Brain microvascular endothelial cell (primary cell): Measurements from ENCODE around the gene MAN1A1.
A peak's percentile ranks its signal among the peaks of the same experiment; 100 is the strongest.

Source experiments
- DNase-seq: peaks from one replicate; pipeline ENCODE4 v3.0.0-alpha.2; 2020
- H3K27ac ChIP-seq: fragments of 250-450 bp; sonication (Bioruptor Pico); 2 replicates; pipeline ENCODE4 v1.5.1; 2020; ENCODE audit warnings: mild to moderate bottlenecking, moderate library complexity
- H3K27me3 ChIP-seq: fragments of 250-450 bp; sonication (Bioruptor Pico); replicated peaks from 2 replicates; pipeline ENCODE4 v1.5.1; 2020; ENCODE audit warnings: mild to moderate bottlenecking
- H3K36me3 ChIP-seq: fragments of 250-450 bp; sonication (Bioruptor Pico); replicated peaks from 2 replicates; pipeline ENCODE4 v1.5.1; 2020; ENCODE audit warnings: mild to moderate bottlenecking
- H3K4me3 ChIP-seq: 2 replicates; pipeline ENCODE4 v1.5.1; 2011; ENCODE audit warnings: low read depth, mild to moderate bottlenecking, control low read depth, low read length, moderate library complexity
- CTCF ChIP-seq: IDR thresholded peaks from 2 replicates; pipeline ENCODE4 v1.5.1; 2011; ENCODE audit warnings: low read depth, mild to moderate bottlenecking, moderate library complexity, low read length, control low read depth, inconsistent platforms; ENCODE audit errors: missing control alignments
- in situ Hi-C: cut with HindIII; loops from 2 replicates; pipeline ENCODE4 v1.10.0; 2017; ENCODE audit warnings: low sequenced_read_pairs, low pct_ligation_motif_present

MAN1A1 gene

GRCh38 chr6:119348748-119349360 is 707 bp downstream of the MAN1A1 start:
- DNase-seq: no peak
- in situ Hi-C loops: no loop called here
- no peak for TF ChIP-seq CTCF
- H3K27ac ChIP-seq: no peak overlapping the region
- peak overlapping the region; percentile 78 for H3K4me3 ChIP-seq
- H3K36me3 ChIP-seq: no peaks in the 10 kb centered on the region
- no peaks in the 10 kb centered on the region for H3K27me3 ChIP-seq

- no peak for DNase-seq
- in situ Hi-C loops: no loop called here
Measured at GRCh38 chr6:119348096-119348747, 1.3 kb downstream of the MAN1A1 start.

GRCh38 chr6:119347466-119348095 is 2.0 kb downstream of the MAN1A1 start:
- in situ Hi-C loops: no loop called here
- Histone ChIP-seq H3K27ac (no peak overlapping the region), H3K4me3 (peak overlapping the region; percentile 78), H3K36me3 (no peaks in the 10 kb centered on the region), H3K27me3 (no peaks in the 10 kb centered on the region)
- TF ChIP-seq CTCF: no peak
- no peak for DNase-seq

More at GRCh38 chr6:119348096-119348747, 1.3 kb downstream of the MAN1A1 start:
- no peak for TF ChIP-seq CTCF
- Histone ChIP-seq H3K36me3 (no peaks in the 10 kb centered on the region), H3K27ac (no peak overlapping the region), H3K4me3 (peak overlapping the region; percentile 78), H3K27me3 (no peaks in the 10 kb centered on the region)

- no peak for DNase-seq
- no peaks in the 10 kb centered on the region for H3K36me3 ChIP-seq
- H3K27ac ChIP-seq: no peak overlapping the region
- in situ Hi-C loops: no loop called here
- no peaks in the 10 kb centered on the region for H3K27me3 ChIP-seq
- no peak overlapping the region for H3K4me3 ChIP-seq
- TF ChIP-seq CTCF: no peak
Measured at GRCh38 chr6:119346936-119347335, 2.6 kb downstream of the MAN1A1 start.

- H3K4me3 ChIP-seq: no peak overlapping the region
- no peak for TF ChIP-seq CTCF
- in situ Hi-C loops: no loop called here
- no peaks in the 10 kb centered on the region for H3K36me3 ChIP-seq
- no peaks in the 10 kb centered on the region for H3K27me3 ChIP-seq
- DNase-seq: no peak
- no peak overlapping the region for H3K27ac ChIP-seq
Measured at GRCh38 chr6:119346450-119346849, 3.1 kb downstream of the MAN1A1 start.

GRCh38 chr6:119345114-119345513 is 4.4 kb downstream of the MAN1A1 start:
- no peak overlapping the region for H3K4me3 ChIP-seq
- DNase-seq: no peak
- H3K27me3 ChIP-seq: no peaks in the 10 kb centered on the region
- TF ChIP-seq CTCF: no peak
- in situ Hi-C loops: no loop called here
- H3K36me3 ChIP-seq: no peaks in the 10 kb centered on the region
- H3K27ac ChIP-seq: no peak overlapping the region
